GM18909 (cell line): Measurements from ENCODE around the gene PC.

ENCODE experiments used
- ATAC-seq: cut with Tn5 transposase; IDR thresholded peaks from one replicate; pipeline ENCODE4 v1.9.1; 2021; ENCODE audit warnings: mild to moderate bottlenecking; ENCODE audit not compliant: unreplicated experiment, poor library complexity

The PC gene

DNA sequence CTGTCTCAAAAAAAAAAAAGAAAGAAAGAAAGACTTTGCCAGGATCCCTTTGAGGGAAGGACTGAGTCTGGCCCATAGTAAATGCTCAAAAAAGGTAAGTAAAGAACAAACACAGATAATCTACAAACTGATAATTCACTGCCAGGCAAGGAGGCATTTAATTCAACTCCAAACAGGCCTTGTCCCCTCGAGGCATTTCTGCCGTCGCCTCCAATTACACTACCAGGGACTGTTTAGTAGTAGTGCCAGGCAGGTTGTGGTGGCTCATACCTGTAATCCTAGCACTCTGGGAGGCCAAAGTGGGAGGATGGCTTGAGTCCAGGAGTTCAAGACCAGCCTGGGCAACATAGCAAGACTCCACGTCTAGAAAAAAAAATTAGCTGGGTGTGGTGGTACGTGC is 43.7 kb downstream of the PC start:
- no peak for ATAC-seq

DNA sequence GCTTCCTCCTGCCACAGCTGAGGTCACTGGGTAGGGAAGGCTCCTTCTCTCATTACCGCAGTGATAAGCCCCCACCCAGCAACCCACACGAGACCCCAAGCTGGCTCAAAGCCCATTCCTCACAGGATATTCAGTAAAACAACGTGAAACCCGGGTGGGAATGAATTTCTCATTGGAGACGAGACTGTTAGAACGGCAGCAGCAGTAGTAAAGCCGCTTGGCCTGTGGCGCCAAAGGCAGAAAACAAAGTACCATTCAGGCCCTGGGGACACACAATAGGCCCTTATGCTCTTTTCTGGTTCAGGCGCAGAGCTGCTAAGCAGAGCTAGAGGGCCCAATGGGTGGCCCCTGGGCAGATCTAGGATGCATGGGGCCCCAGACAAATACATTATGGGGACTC is 45.3 kb downstream of the PC start:
- no peak for ATAC-seq

- ATAC-seq: no peak
Observed at GRCh38 chr11:66912361-66912760, 45.8 kb downstream of the PC start.

DNA sequence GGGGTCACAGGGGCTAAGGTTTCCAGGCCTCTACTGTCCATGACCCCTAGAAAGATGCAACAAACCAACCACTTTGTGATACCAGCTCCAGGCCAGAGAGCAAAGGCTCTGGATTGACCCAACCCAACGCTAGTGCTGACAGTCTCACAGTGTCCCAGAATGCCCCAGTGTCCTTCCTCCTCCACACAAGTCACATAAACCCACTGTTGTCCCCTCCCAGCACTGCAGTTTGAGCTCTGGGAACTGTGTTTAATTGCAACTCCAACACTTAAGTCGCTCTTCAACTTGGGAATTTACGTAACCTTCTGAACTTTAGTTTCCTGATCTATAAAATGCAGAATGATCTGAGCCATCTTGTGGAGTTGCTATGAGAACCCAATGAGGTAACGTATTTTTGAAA is 47.5 kb downstream of the PC start:
- ATAC-seq: no peak

DNA sequence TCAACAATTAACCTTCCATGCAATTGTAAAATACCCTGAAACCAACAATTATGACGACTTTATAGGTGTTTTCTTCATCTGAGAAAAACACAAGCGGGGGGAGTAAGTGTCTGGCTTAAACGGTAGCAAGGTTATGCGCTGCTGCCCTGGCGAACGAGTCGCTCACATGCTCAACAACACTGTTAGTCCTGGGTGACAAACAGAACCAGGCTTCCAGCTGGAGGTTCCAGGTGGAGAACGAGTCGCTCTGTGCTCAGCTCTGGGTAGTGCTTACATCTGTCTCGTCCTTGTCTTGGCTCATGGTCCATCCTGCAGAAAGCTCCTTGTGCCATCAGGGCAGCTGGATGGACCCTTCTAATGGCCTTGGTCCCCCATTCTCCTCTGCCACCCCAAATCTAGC is 48.2 kb downstream of the PC start:
- no peak for ATAC-seq

DNA sequence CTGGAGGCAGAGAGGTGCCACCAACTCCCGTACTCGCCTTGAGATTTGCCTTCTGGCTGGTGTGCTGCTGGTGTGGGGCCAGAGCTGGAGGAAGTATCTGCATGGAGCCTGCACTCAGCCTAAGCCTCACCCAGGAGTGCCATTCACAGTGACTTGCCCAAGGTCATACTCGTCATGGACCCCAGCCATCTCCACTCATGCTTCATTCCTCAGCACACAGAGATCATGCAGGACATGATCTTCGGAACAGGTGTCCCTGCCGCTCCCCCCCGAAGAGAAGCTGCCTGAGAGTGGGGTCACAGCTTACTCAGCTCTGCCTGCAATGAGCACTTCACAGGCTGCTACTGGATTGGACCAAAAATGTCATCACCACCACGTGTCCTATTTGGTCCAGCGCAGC is 49.0 kb downstream of the PC start:
- ATAC-seq: no peak

GRCh38 chr11:66907751-66908630 is 50.2 kb downstream of the PC start:
- no peak for ATAC-seq

- ATAC-seq: no peak
Observed at GRCh38 chr11:66906061-66906733, 52.0 kb downstream of the PC start.

- ATAC-seq: no peak
Observed at GRCh38 chr11:66905631-66906030, 52.6 kb downstream of the PC start.

DNA sequence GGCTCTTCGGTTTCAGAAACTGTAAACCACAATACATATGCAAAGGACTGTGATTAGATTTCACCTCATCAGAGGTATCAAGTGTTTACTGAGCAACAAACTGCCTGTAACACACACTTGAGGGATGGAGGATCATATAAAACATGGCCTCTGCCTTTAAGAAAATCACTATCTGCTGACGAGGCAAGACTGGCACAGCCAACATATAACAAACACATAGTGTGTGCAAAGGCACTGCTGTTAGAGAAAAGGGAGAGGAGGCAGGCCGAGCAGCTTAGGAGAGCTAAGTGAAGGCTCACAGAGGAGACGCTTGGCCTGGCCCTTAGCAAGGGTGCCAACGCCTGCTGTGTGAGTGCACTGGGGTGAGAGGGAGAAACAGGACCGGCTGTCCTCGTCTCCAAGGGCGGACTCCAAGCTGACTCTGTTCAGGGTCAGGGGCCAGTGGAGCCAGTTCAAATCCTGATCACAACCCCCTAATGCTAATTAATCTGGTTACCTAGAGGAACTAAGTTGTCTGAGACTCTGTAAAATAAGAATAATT is 53.1 kb downstream of the PC start:
- ATAC-seq: no peak

- ATAC-seq: no peak
Observed at GRCh38 chr11:66904561-66904960, 53.6 kb downstream of the PC start.

DNA sequence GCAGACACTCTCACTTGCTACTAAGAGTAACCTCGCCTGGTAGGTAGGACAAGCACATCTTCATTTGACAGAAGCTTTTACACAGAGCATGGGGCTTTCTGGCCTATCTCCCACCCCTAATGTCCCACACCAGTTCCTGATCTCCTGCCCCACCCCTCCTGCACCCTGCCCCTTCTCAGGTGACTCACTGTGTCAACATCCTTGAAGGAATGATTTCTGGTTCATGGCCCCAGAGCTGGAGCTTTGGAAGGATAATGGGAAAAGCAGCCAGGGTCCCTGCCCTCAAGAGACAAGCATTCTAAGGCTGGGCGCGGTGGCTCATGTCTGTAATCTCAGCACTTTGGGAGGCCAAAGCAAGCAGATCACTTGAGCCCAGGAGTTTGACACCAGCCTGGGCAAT is 54.1 kb downstream of the PC start:
- ATAC-seq: no peak

DNA sequence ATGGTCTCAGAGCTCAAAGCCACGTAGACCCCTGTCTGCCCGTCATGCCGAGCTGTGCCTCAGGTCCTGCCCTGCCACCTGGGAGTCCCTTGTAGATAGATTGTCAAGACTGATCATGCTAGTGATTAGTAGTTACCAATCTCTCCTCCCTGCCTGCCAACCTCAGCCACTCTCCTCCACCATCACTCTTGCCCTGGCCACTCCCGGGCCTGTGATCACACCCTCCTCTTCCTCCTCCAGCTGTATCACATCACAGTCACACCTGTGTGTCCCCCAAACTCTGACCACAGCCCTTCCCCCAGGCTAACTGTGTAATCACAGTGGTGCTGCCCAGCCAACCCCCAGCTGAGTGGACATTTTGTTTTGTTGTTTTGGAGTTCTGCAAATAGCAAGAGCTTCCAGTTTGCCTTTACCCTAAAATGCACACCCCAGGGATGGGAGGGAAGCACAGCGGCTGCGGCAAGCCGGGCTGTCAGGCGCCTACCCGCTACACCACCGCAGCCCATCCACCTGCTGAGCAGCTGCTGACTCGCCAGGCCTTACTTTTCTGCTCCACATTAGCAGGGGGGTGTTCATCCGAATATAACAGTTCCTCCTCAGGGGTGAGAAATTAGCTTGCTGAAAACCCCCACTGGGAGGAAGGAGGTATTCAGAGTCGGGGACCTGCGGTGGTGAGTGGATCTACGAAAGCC is 55.6 kb downstream of the PC start:
- no peak for ATAC-seq

- no peak for ATAC-seq
Observed at GRCh38 chr11:66901964-66902390, 56.2 kb downstream of the PC start.

GRCh38 chr11:66894141-66894540 is 64.0 kb downstream of the PC start:
- no peak for ATAC-seq

- ATAC-seq: no peak
Observed at GRCh38 chr11:66892911-66893310, 65.3 kb downstream of the PC start.

- peak; percentile 75 for ATAC-seq
Observed at GRCh38 chr11:66891851-66892660, 66.1 kb downstream of the PC start.

DNA sequence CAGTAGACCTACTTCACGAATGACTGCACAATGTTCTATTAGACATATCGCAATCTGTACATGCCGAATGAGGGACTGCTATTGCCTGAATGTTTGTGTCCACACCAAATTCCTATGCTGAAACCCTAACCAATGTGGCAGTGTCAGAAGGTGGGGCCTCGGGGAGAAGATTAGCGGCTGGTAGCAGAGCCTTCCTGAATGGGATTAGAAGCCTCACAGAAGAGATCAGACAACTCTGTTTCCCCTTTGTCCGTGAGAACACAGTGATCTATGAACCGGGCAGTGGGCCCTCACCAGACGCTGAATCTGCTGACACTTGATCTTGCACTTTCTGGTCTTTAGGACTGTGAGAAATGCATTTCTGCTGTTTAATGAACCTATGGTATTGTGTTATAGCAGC is 68.2 kb downstream of the PC start:
- no peak for ATAC-seq

DNA sequence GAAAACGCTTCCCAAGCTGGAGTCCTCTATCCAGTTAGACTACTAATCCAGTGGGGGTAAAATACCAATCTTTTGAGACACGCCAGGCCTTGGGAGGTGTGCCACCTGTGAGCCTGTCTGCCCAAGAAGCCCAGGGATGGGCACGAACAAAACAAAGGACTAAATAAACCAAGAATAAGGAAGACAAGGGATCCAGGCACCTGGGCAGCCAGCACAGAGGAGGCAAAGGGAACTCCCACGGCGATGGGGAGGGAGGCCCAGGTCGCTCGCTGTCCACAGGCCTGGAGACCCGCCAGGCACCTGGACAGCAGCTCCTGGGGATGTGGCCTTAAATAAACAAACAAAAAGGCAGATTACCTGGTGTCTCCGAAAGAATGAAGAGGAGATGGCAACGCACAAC is 69.9 kb downstream of the PC start:
- ATAC-seq: no peak

- ATAC-seq: no peak
Observed at GRCh38 chr11:66887526-66887925, 70.7 kb downstream of the PC start.
